ENCODE measurements around the gene RUNX3.

The RUNX3 gene

GRCh38 chr1:24886241-24886640 is 43.8 kb downstream of the RUNX3 start:
- no peak overlapping the region for H3K4me3 ChIP-seq (ENCODE audit: low read length)
- TF ChIP-seq EZH2phosphoT487 (IDR thresholded peaks at IDR 0.05; ENCODE audit: borderline replicate concordance, low read length) (no peak), CTCF (IDR thresholded peaks at IDR 0.05; ENCODE audit: low read depth, low read length, poor library complexity, severe bottlenecking) (no peak)
- no peaks in the 10 kb centered on the region for H3F3A ChIP-seq (ENCODE audit: control insufficient read depth, insufficient read depth)
- no peaks in the 10 kb centered on the region for H3K9me2 ChIP-seq (replicated peaks; ENCODE audit: control insufficient read depth, low read length)
- no peaks in the 10 kb centered on the region for H3K36me3 ChIP-seq (ENCODE audit: control insufficient read depth, low read length)
- no peak overlapping the region for H3K27ac ChIP-seq (ENCODE audit: low read depth, low read length)
- no peaks in the 10 kb centered on the region for H4K20me1 ChIP-seq (ENCODE audit: control insufficient read depth, insufficient read depth, low read depth, low read length)
- no peaks in the 10 kb centered on the region for H3K4me1 ChIP-seq (ENCODE audit: control insufficient read depth, low read length)
- H3K27me3 ChIP-seq (ENCODE audit: control insufficient read depth, low read length), result peaks cover 30% of the 10 kb centered on the region
- H3K79me2 ChIP-seq (ENCODE audit: control insufficient read depth, low read length), result no peaks in the 10 kb centered on the region
- H3K4me2 ChIP-seq (ENCODE audit: low read length), result no peak overlapping the region
- H3K9me3 ChIP-seq (ENCODE audit: control insufficient read depth, insufficient read depth, low read length), result no peaks in the 10 kb centered on the region

GRCh38 chr1:24884751-24885150 is 45.3 kb downstream of the RUNX3 start:
- no peaks in the 10 kb centered on the region for H3K79me2 ChIP-seq (ENCODE audit: control insufficient read depth, low read length)
- H3K4me3 ChIP-seq (ENCODE audit: low read length), result no peak overlapping the region
- H3K4me2 ChIP-seq (ENCODE audit: low read length), result no peak overlapping the region
- H3F3A ChIP-seq (ENCODE audit: control insufficient read depth, insufficient read depth), result no peaks in the 10 kb centered on the region
- no peaks in the 10 kb centered on the region for H3K9me2 ChIP-seq (replicated peaks; ENCODE audit: control insufficient read depth, low read length)
- no peaks in the 10 kb centered on the region for H3K9me3 ChIP-seq (ENCODE audit: control insufficient read depth, insufficient read depth, low read length)
- no peak for TF ChIP-seq CTCF (IDR thresholded peaks at IDR 0.05; ENCODE audit: low read depth, low read length, poor library complexity, severe bottlenecking)
- TF ChIP-seq EZH2phosphoT487 (IDR thresholded peaks at IDR 0.05; ENCODE audit: borderline replicate concordance, low read length), result no peak
- no peaks in the 10 kb centered on the region for H4K20me1 ChIP-seq (ENCODE audit: control insufficient read depth, insufficient read depth, low read depth, low read length)
- no peak overlapping the region for H3K27ac ChIP-seq (ENCODE audit: low read depth, low read length)
- no peaks in the 10 kb centered on the region for H3K4me1 ChIP-seq (ENCODE audit: control insufficient read depth, low read length)
- H3K36me3 ChIP-seq (ENCODE audit: control insufficient read depth, low read length), result no peaks in the 10 kb centered on the region
- H3K27me3 ChIP-seq (ENCODE audit: control insufficient read depth, low read length), result peaks cover 37% of the 10 kb centered on the region

GRCh38 chr1:24881034-24881433 is 49.0 kb downstream of the RUNX3 start:
- no peaks in the 10 kb centered on the region for H3K4me1 ChIP-seq (ENCODE audit: control insufficient read depth, low read length)
- H3K36me3 ChIP-seq (ENCODE audit: control insufficient read depth, low read length), result no peaks in the 10 kb centered on the region
- peaks cover 44% of the 10 kb centered on the region for H3K27me3 ChIP-seq (ENCODE audit: control insufficient read depth, low read length)
- no peaks in the 10 kb centered on the region for H3K79me2 ChIP-seq (ENCODE audit: control insufficient read depth, low read length)
- H4K20me1 ChIP-seq (ENCODE audit: control insufficient read depth, insufficient read depth, low read depth, low read length), result no peaks in the 10 kb centered on the region
- H3K9me3 ChIP-seq (ENCODE audit: control insufficient read depth, insufficient read depth, low read length), result no peaks in the 10 kb centered on the region
- H3K9me2 ChIP-seq (replicated peaks; ENCODE audit: control insufficient read depth, low read length), result no peaks in the 10 kb centered on the region
- TF ChIP-seq EZH2phosphoT487 (IDR thresholded peaks at IDR 0.05; ENCODE audit: borderline replicate concordance, low read length) (no peak), CTCF (IDR thresholded peaks at IDR 0.05; ENCODE audit: low read depth, low read length, poor library complexity, severe bottlenecking) (no peak)
- H3K4me3 ChIP-seq (ENCODE audit: low read length), result no peak overlapping the region
- no peak overlapping the region for H3K27ac ChIP-seq (ENCODE audit: low read depth, low read length)
- no peak overlapping the region for H3K4me2 ChIP-seq (ENCODE audit: low read length)
- no peaks in the 10 kb centered on the region for H3F3A ChIP-seq (ENCODE audit: control insufficient read depth, insufficient read depth)
